K562 (cell line): ENCODE data around the gene C1QTNF2. TPM values are rescaled to one million over a fixed set of nuclear protein-coding genes. Genes with fewer than 3 reads are reported as not detected.

ENCODE experiments used
- BCL6 ChIP-seq: fragments of 250-450 bp; sonication (Bioruptor Pico); IDR thresholded peaks from 2 replicates; pipeline ENCODE4 v1.4.0; 2020
- BRF1 ChIP-seq: IDR thresholded peaks from 3 replicates; pipeline ENCODE4 v1.6.1; 2011; ENCODE audit warnings: borderline replicate concordance, mild to moderate bottlenecking; ENCODE audit not compliant: insufficient read length; ENCODE audit errors: extremely low read depth
- CBFA2T2 ChIP-seq: fragments of 450-650 bp; conservative IDR thresholded peaks from 2 replicates; pipeline ENCODE4 v1.6.1; 2017; ENCODE audit warnings: mild to moderate bottlenecking
- CGGBP1 ChIP-seq: fragments of 250-450 bp; sonication (Bioruptor Pico); IDR thresholded peaks from 2 replicates; pipeline ENCODE4 v1.9.0; 2021; ENCODE audit warnings: mild to moderate bottlenecking
- GATAD2A ChIP-seq: fragments of 450-650 bp; IDR thresholded peaks from 2 replicates; pipeline ENCODE4 v1.6.1; 2017
- HNRNPLL ChIP-seq: fragments of 200-400 bp; formaldehyde crosslinking; IDR thresholded peaks from 2 replicates; pipeline ENCODE4 v1.6.1; 2017; ENCODE audit warnings: low read length, low read depth, mild to moderate bottlenecking; ENCODE audit not compliant: poor library complexity, severe bottlenecking
- MEF2D ChIP-seq: conservative IDR thresholded peaks from 2 replicates; pipeline ENCODE4 v1.6.1; 2016; ENCODE audit warnings: low read depth, missing genetic modification characterization, missing compliant biosample characterization
- NBN ChIP-seq: fragments of 450-650 bp; IDR thresholded peaks from 2 replicates; pipeline ENCODE4 v1.6.1; 2016; ENCODE audit warnings: low read depth, mild to moderate bottlenecking
- NCOR1 ChIP-seq: fragments of 450-650 bp; IDR thresholded peaks from 2 replicates; pipeline ENCODE4 v1.6.1; 2016; ENCODE audit warnings: mild to moderate bottlenecking, moderate library complexity
- NONO ChIP-seq, 2 experiments: fragments of 200-400 bp in 1 of 2; fragments of 450-650 bp in 1 of 2; formaldehyde crosslinking in 1 of 2; IDR thresholded peaks; 2 replicates each; pipeline ENCODE4 v1.6.1; 2017; ENCODE audit warnings: low read depth in 2 of 2, mild to moderate bottlenecking in 2 of 2, moderate library complexity in 2 of 2, low read length in 1 of 2
- NR2F6 ChIP-seq: fragments of 450-650 bp; formaldehyde crosslinking; IDR thresholded peaks from 2 replicates; pipeline ENCODE4 v1.4.0; 2020; ENCODE audit warnings: mild to moderate bottlenecking
- PHTF2 ChIP-seq: fragments of 250-450 bp; sonication (Bioruptor Pico); IDR thresholded peaks from 2 replicates; pipeline ENCODE4 v1.5.0; 2021; ENCODE audit warnings: mild to moderate bottlenecking
- POLR3A ChIP-seq: IDR thresholded peaks from 2 replicates; pipeline ENCODE4 v1.6.1; 2011; ENCODE audit warnings: borderline replicate concordance, mild to moderate bottlenecking, moderate library complexity; ENCODE audit not compliant: insufficient read length, insufficient read depth; ENCODE audit errors: extremely low read depth
- RAD21 ChIP-seq, 2 experiments: fragments of 250-450 bp in 1 of 2; fragments of 450-650 bp in 1 of 2; sonication (Bioruptor Pico) in 1 of 2; formaldehyde crosslinking in 1 of 2; IDR thresholded peaks in 1 of 2; conservative IDR thresholded peaks in 1 of 2; 2 replicates each; pipeline versions ENCODE4 v1.4.0 to v1.8.0; 2020 to 2022; ENCODE audit warnings: mild to moderate bottlenecking in 2 of 2, moderate library complexity in 1 of 2
- SRSF9 ChIP-seq: fragments of 200-400 bp; formaldehyde crosslinking; IDR thresholded peaks from 2 replicates; pipeline ENCODE4 v1.6.1; 2017; ENCODE audit warnings: low read depth, low read length, borderline replicate concordance
- TAF9B ChIP-seq: fragments of 450-650 bp; IDR thresholded peaks from 2 replicates; pipeline ENCODE4 v1.6.1; 2018; ENCODE audit warnings: mild to moderate bottlenecking; ENCODE audit not compliant: partially characterized antibody
- TRIM25 ChIP-seq: fragments of 450-650 bp; IDR thresholded peaks from 2 replicates; pipeline ENCODE4 v1.7.0; 2016; ENCODE audit warnings: borderline replicate concordance
- TSC22D4 ChIP-seq: fragments of 450-650 bp; IDR thresholded peaks from 2 replicates; pipeline ENCODE4 v1.6.1; 2016; ENCODE audit warnings: missing genetic modification characterization, missing biosample characterization, control low read depth
- UBTF ChIP-seq, 2 experiments: IDR thresholded peaks; 2 replicates each; pipeline ENCODE4 v1.6.1; 2012; ENCODE audit warnings: improper control_type of control experiment in 2 of 2, low read depth in 2 of 2, low read length in 2 of 2, borderline replicate concordance in 1 of 2
- ZC3H8 ChIP-seq: fragments of 450-650 bp; IDR thresholded peaks from 2 replicates; pipeline ENCODE4 v1.6.1; 2017
- ZNF316 ChIP-seq: fragments of 450-650 bp; IDR thresholded peaks from 2 replicates; pipeline ENCODE4 v1.6.1; 2016
- ZNF778 ChIP-seq: fragments of 450-650 bp; formaldehyde crosslinking; IDR thresholded peaks from 2 replicates; pipeline ENCODE4 v1.4.0; 2020; ENCODE audit warnings: mild to moderate bottlenecking, moderate library complexity
- ZZZ3 ChIP-seq: fragments of 450-650 bp; IDR thresholded peaks from 2 replicates; pipeline ENCODE4 v1.6.1; 2016; ENCODE audit warnings: antibody characterized with exemption, mild to moderate bottlenecking, moderate library complexity
- polyA plus RNA-seq, 8 experiments: library from polyadenylated mRNA; depleted of rRNA in 4 of 8; stranded (reverse) in 5 of 8; unstranded in 3 of 8; fragments of >200 nt; fragmentation: Nextera tagmentation in 2 of 8; fragmentation: Illumina TruSeq in 1 of 8; extraction: Ambion mirVana in 2 of 8; extraction: Trizol in 1 of 8; gene quantifications; 2 replicates each; pipeline versions ENCODE4 v1.2.1 to v1.2.3, GENCODE V29; 2011 to 2014; ENCODE audit warnings: inconsistent platforms in 1 of 8, missing spikeins in 1 of 8
- total RNA-seq, 7 experiments: library from RNA; depleted of rRNA in 6 of 7; stranded (reverse); fragments of >200 nt in 6 of 7; fragmentation: Illumina TruSeq in 2 of 7; extraction: Trizol in 2 of 7; gene quantifications; 2 replicates each; pipeline versions ENCODE4 v1.2.1 to v1.2.3, GENCODE V29; 2011 to 2021; ENCODE audit warnings: low replicate concordance in 1 of 7

The C1QTNF2 gene
- total and polyA plus RNA-seq, 9 of the 15 experiments (the other 6 are each of a cell fraction or from before 2014, with no cell fraction given): not detected

GRCh38 chr5:160390787-160391696, 20.6 kb upstream of the C1QTNF2 start (continued):
- TF ChIP-seq UBTF (IDR thresholded peaks at IDR 0.05; ENCODE audit: borderline replicate concordance in 1 of 2, low read depth in 2 of 2, low read length in 2 of 2) (no peak), POLR3A (no peak), ZNF778 (CRISPR knock-in tag) (no peak), RAD21 (CRISPR knock-in tag; conservative IDR thresholded peaks at IDR 0.05 in 1 of 2, IDR thresholded peaks at IDR 0.05 in 1 of 2) (peak; percentile 74 to 81), BCL6 (no peak), MEF2D (tag) (no peak), NONO (IDR thresholded peaks at IDR 0.05; ENCODE audit: low read depth in 2 of 2, low read length in 1 of 2) (no peak), NBN (no peak), CGGBP1 (CRISPR knock-in tag) (no peak), NR2F6 (CRISPR knock-in tag) (no peak), HNRNPLL (no peak), TRIM25 (no peak), SRSF9 (no peak), BRF1 (no peak), NCOR1 (no peak), ZC3H8 (no peak), PHTF2 (no peak), ZNF316 (peak; percentile 76), TAF9B (no peak), CBFA2T2 (no peak), ZZZ3 (no peak), GATAD2A (no peak), TSC22D4 (no peak)
